HG02970 (cell line): ENCODE measurements around the gene CTSH.
"Not testable (repeated sequence)": the region's sequence is repeated elsewhere in the genome, so short reads cannot be mapped to it uniquely, and the experiment has no call there.

ENCODE experiments used
- ATAC-seq: cut with Tn5 transposase; IDR thresholded peaks from one replicate; pipeline ENCODE4 v1.9.1; 2021; ENCODE audit warnings: mild to moderate bottlenecking, moderate library complexity, moderate number of reproducible peaks; ENCODE audit not compliant: unreplicated experiment, low FRiP score

The CTSH gene

GRCh38 chr15:78944202-78944625 lies 632 bp downstream of the CTSH start:
- ATAC-seq = peak; percentile 17

- no peak for ATAC-seq
Observed at GRCh38 chr15:78943692-78944091, 1.2 kb downstream of the CTSH start.

- no peak for ATAC-seq
Observed at GRCh38 chr15:78942741-78943140, 2.1 kb downstream of the CTSH start.

- ATAC-seq = no peak
Observed at GRCh38 chr15:78938658-78939488, 6.0 kb downstream of the CTSH start.

GRCh38 chr15:78937132-78937739 lies 7.6 kb downstream of the CTSH start:
- no peak for ATAC-seq

GRCh38 chr15:78934655-78935023 lies 10.2 kb downstream of the CTSH start:
- ATAC-seq = no peak

- ATAC-seq = no peak
Observed at GRCh38 chr15:78933823-78934654, 10.8 kb downstream of the CTSH start.

GRCh38 chr15:78933187-78933822 lies 11.5 kb downstream of the CTSH start:
- no peak for ATAC-seq

GRCh38 chr15:78932258-78932808 lies 12.5 kb downstream of the CTSH start:
- ATAC-seq = no peak

GRCh38 chr15:78931439-78932257 lies 13.2 kb downstream of the CTSH start:
- no peak for ATAC-seq

- no peak for ATAC-seq
Observed at GRCh38 chr15:78930577-78931388, 14.1 kb downstream of the CTSH start.

GRCh38 chr15:78929536-78930264 lies 15.1 kb downstream of the CTSH start:
- no peak for ATAC-seq

GRCh38 chr15:78928616-78929093 lies 16.2 kb downstream of the CTSH start:
- ATAC-seq = no peak

- ATAC-seq = not testable (repeated sequence)
Observed at GRCh38 chr15:78928176-78928575, 16.7 kb downstream of the CTSH start.

- no peak for ATAC-seq
Observed at GRCh38 chr15:78927077-78927790, 17.6 kb downstream of the CTSH start.

- ATAC-seq = no peak
Observed at GRCh38 chr15:78925956-78926743, 18.7 kb downstream of the CTSH start.
